ENCODE measurements around the gene ITPK1. TPM values are rescaled to one million over a fixed set of nuclear protein-coding genes. Genes with fewer than 3 reads are reported as not detected.
"Not testable (repeated sequence)": the region's sequence is repeated elsewhere in the genome, so short reads cannot be mapped to it uniquely, and the experiment has no call there.

ITPK1 gene
- total RNA-seq, 4 donors from 2014 or later, result 108 to 221 (median 138) TPM

DNA sequence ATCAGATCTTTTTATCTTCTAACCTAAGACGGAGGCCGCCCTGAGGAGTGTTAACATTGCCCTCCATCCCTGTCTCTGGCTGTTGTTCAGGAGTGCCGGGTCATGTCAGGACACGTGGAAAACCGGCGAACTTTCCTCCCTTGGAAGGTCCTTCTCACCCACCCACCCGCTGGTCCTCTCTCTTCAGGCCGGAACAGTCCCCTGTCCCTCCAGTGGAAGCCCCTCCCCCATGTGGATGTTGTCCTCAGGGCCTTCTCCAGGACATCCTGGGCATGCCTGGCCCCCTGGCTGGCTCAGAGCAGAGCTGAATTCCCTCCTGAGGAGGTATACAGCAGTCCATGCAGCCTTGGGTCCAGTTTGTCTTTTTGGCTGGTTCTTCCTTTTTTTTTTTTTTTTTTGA lies 20.3 kb upstream of the ITPK1 start:
- Histone ChIP-seq H3K4me3 (no peak overlapping the region), H3K9me3 (no peaks in the 10 kb centered on the region), H3K4me1 (peaks cover 6 to 38% (median 13%) of the 10 kb centered on the region in 4 donors), H3K36me3 (no peaks in the 10 kb centered on the region), H3K27ac (replicated peaks in 1 of 4) (peak overlapping the region in 2 of 4 donors; percentile 12 to 21), H3K27me3 (no peaks in the 10 kb centered on the region)
- no peak for TF ChIP-seq POLR2A (IDR thresholded peaks at IDR 0.05; ENCODE audit: low read depth)
- TF ChIP-seq, protein P1, sequence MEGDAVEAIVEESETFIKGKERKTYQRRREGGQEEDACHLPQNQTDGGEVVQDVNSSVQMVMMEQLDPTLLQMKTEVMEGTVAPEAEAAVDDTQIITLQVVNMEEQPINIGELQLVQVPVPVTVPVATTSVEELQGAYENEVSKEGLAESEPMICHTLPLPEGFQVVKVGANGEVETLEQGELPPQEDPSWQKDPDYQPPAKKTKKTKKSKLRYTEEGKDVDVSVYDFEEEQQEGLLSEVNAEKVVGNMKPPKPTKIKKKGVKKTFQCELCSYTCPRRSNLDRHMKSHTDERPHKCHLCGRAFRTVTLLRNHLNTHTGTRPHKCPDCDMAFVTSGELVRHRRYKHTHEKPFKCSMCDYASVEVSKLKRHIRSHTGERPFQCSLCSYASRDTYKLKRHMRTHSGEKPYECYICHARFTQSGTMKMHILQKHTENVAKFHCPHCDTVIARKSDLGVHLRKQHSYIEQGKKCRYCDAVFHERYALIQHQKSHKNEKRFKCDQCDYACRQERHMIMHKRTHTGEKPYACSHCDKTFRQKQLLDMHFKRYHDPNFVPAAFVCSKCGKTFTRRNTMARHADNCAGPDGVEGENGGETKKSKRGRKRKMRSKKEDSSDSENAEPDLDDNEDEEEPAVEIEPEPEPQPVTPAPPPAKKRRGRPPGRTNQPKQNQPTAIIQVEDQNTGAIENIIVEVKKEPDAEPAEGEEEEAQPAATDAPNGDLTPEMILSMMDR (IDR thresholded peaks at IDR 0.05), result no peak
- no peak for TF ChIP-seq POLR2AphosphoS5 (IDR thresholded peaks at IDR 0.05)
- TF ChIP-seq EP300 (IDR thresholded peaks at IDR 0.05), result no peak
- no peak for DNase-seq (ENCODE audit: extremely low spot score)
- 72% methylated on average over 8 of the region's 8 CpGs for WGBS
- intact Hi-C loops (cut with DNase I), result no loop called here

DNA sequence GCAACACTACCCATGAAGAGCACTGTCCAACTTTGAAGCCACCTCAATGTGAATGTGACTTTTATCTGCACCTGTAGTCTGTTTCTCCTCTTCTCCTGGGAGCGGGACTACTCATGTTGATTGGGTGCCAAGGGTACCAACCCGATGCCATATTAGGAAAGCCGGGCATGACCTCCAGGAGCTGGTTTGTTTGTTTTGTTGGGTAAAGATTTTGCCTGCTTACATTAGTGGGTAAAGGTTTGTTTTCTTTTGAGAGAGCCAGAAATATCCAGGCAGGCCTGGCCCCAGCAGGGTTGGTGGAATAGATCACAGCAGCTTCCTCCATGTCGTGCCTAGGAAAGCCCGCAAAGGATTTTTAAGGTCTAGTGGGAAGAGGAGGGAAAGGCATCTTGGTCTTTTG lies 19.7 kb upstream of the ITPK1 start:
- TF ChIP-seq, protein P1 (IDR thresholded peaks at IDR 0.05), result no peak
- TF ChIP-seq POLR2AphosphoS5 (IDR thresholded peaks at IDR 0.05), result no peak
- no peak for TF ChIP-seq POLR2A (IDR thresholded peaks at IDR 0.05; ENCODE audit: low read depth)
- no peak for TF ChIP-seq EP300 (IDR thresholded peaks at IDR 0.05)
- Histone ChIP-seq H3K4me3 (no peak overlapping the region), H3K36me3 (no peaks in the 10 kb centered on the region), H3K4me1 (peaks cover 6 to 38% (median 13%) of the 10 kb centered on the region in 4 donors), H3K9me3 (no peaks in the 10 kb centered on the region), H3K27ac (replicated peaks in 1 of 4) (peak overlapping the region in 2 of 4 donors; percentile 12 to 21), H3K27me3 (no peaks in the 10 kb centered on the region)
- no peak for DNase-seq (ENCODE audit: extremely low spot score)
- WGBS, result 75% methylated on average over 5 of the region's 5 CpGs
- intact Hi-C loops (cut with DNase I), result no loop called here

DNA sequence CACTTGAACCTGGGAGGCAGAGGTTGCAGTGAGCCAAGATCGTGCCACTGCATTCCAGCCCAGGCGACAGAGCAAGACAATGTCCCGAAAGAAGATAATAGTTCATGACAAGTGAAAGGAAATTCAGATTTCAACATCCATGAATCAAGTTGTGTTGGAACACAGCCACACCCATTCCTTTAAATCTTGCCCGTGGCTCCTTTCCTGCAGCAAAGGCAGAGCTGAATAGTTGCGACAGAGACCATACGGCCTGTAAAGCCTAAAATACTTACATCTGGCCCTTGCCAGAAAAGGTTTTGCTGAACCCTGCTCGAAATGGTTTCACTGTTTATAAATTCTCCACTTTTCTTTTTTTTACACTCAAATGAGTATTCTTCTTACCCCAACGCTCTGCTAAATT lies 17.7 kb upstream of the ITPK1 start:
- Histone ChIP-seq H3K4me1 (peaks cover 6 to 36% (median 13%) of the 10 kb centered on the region in 4 donors), H3K27ac (replicated peaks in 1 of 4) (peak overlapping the region in 3 of 4 donors; percentile 10 to 67 (median 65)), H3K27me3 (no peaks in the 10 kb centered on the region), H3K36me3 (no peaks in the 10 kb centered on the region), H3K4me3 (no peak overlapping the region), H3K9me3 (no peaks in the 10 kb centered on the region)
- TF ChIP-seq, protein P1 (IDR thresholded peaks at IDR 0.05), result no peak
- TF ChIP-seq POLR2AphosphoS5 (IDR thresholded peaks at IDR 0.05), result peak; percentile 14 to 55
- 56% methylated on average over 8 of the region's 8 CpGs for WGBS
- no peak for DNase-seq (ENCODE audit: extremely low spot score)
- intact Hi-C loops (cut with DNase I), result no loop called here

DNA sequence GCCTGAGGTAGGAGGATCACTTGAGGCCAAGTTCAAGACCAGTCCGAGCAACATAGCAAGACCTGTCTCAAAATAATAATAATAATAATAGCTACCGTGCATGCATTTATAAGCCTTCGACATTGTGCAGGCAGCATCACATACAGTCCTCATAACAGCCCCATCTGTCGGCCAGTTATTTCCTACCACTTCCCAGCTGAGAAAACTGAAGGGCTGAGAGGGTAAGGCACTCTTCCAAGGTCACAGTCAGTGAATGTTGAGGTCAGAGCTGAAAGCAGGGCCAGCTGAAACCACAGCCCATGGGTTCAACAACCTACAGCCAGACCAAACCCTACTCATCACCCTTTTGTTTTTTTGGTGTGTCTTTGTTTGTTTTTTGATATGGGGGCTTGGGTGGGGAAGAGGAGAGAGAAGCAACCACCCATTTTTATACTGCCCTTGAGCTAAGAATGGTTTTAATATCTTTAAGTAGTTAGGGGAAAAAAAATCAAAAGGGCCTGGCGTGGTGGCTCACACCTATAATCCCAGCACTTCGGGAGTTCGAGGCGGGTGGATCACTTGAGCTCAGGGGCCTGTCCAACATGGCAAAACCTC lies 16.8 kb upstream of the ITPK1 start:
- H3K27me3 ChIP-seq, result no peaks in the 10 kb centered on the region
- H3K27ac ChIP-seq (replicated peaks in 1 of 4), result peak overlapping the region in 3 of 4 donors; percentile 10 to 67 (median 65)
- intact Hi-C loops (cut with DNase I), result no loop called here
- 71% methylated on average over 8 of the region's 8 CpGs for WGBS
- H3K9me3 ChIP-seq, result no peaks in the 10 kb centered on the region
- no peaks in the 10 kb centered on the region for H3K36me3 ChIP-seq
- DNase-seq (ENCODE audit: extremely low spot score), result no peak
- H3K4me1 ChIP-seq, result peaks cover 0 to 27% (median 6%) of the 10 kb centered on the region in 4 donors
- H3K4me3 ChIP-seq, result no peak overlapping the region
- no peak for TF ChIP-seq EP300 (IDR thresholded peaks at IDR 0.05)
- TF ChIP-seq, protein P1 (IDR thresholded peaks at IDR 0.05), result peak in 2 of 3 experiments; percentile 26 to 54

DNA sequence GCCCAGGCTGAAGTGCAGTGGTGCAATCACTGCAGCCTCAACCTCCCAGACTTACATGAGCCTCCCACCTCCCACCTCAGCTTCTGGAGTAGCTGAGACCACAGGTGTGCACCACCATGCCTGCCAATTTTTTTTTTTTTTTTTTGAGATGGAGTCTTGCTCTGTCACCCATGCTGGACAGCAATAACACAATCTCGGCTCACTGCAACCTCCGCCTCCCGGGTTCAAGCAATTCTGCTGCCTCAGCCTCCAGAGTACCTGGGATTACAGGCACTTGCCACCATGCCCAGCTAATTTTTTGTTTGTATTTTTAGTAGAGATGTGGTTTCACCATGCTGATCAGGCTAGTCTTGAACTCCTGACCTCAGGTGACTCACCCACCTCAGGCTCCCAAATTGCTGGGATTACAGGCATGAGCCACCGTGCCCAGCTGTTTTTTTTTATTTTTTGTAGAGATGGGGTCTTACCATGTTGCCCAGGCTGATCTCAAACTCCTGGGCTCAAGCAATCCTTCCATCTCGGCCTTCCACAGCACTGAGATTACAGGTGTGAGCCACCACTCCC lies 15.6 kb upstream of the ITPK1 start:
- peaks cover 0 to 27% (median 6%) of the 10 kb centered on the region in 4 donors for H3K4me1 ChIP-seq
- intact Hi-C loops (cut with DNase I); H3K27ac ChIP-seq (replicated peaks in 1 of 4); H3K4me3 ChIP-seq; DNase-seq (ENCODE audit: extremely low spot score); H3K27me3 ChIP-seq; H3K9me3 ChIP-seq; H3K36me3 ChIP-seq: not testable (repeated sequence)
- 88% methylated on average over 5 of the region's 5 CpGs for WGBS

All from esophagus muscularis mucosa (tissue), 4 donors.